Measurements from ENCODE around the gene HMX2. TPM values are rescaled to one million over a fixed set of nuclear protein-coding genes. Genes with fewer than 3 reads are reported as not detected.

The HMX2 gene
- total RNA-seq, 1 experiment from 2014 or later, result not detected

DNA sequence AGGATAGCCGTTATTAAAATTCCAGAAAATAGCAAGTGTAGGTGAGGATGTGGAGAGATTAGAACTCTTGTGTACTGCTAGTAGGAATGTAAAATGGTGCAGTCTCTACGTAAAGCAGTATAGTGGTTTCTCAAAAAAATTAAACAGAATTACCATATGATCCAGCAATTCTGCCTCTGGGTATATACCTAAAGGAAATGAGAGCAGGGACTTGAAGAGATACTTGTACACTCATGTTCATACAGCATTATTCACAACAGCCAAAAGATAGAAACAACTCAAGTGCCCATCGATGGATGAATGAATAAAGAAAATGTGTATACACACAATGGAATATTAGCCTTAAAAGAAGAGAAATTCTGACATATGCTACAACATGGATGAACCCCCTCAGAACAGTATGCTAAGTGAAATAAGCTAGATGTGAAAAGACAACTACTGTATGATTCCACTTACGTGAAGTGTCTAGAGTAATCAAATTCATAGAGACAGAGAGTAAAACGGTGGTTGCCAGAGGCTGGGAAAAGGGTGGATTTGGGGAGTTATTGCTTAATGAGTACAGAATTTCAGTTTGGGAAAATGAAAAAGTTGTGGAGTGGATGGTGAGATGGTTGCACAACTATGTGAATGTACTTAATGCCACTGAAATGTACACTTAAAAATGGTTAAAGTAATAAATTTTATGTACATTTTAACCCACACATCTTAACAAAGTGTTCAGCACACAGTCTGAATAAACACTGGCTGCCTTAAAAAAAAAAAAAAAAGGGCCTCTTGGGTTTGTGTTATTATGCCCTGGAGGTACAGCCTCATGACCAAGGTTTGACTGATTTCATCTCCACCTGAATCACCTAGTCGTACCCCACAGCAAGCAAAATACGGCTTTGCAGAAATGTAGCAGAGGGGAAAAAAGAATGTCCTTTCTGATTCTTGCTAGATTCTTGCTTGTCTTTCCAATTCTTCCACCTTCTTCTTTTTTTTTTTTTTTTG, 32.5 kb downstream of the HMX2 start:
- Histone ChIP-seq H2AFZ (ENCODE audit: low read depth, low read length, poor library complexity, severe bottlenecking) (no peak overlapping the region), H3K36me3 (ENCODE audit: control insufficient read depth in 1 of 2, insufficient read depth in 2 of 2, low read length in 2 of 2) (peaks cover 4 to 25% of the 10 kb centered on the region in 2 experiments; a peak in 3 of 4 replicates), H3K4me1 (ENCODE audit: control insufficient read depth in 1 of 2, insufficient read depth in 2 of 2, low read length in 2 of 2) (no peaks in the 10 kb centered on the region), H3K27ac (ENCODE audit: low read depth, low read length) (no peak overlapping the region), H3K79me2 (ENCODE audit: insufficient read depth, low read length) (peaks cover 23% of the 10 kb centered on the region), H4K20me1 (ENCODE audit: insufficient read depth) (no peaks in the 10 kb centered on the region), H3K9me3 (ENCODE audit: control insufficient read depth in 1 of 2, insufficient read depth in 1 of 2, low read depth in 1 of 2, low read length in 2 of 2) (peaks cover 18 to 33% of the 10 kb centered on the region in 2 experiments), H3K4me2 (ENCODE audit: low read length) (no peak overlapping the region), H3K27me3 (ENCODE audit: insufficient read depth, low read length) (no peaks in the 10 kb centered on the region), H3K9ac (ENCODE audit: low read length) (no peak overlapping the region), H3K4me3 (replicated peaks in 1 of 2; ENCODE audit: low read depth in 1 of 2, low read length in 2 of 2) (no peak overlapping the region), H3K9me2 (ENCODE audit: insufficient read depth) (no peaks in the 10 kb centered on the region)
- no peak for DNase-seq (ENCODE audit: low read depth, low spot score)
- BruUV-seq (replicated peaks), result no TSS peak
- POLR2A ChIA-PET, result no interaction called here
- intact Hi-C loops (cut with micrococcal nuclease), result no loop called here
- RAD21 ChIA-PET (ENCODE audit: low non-redundant PET in 1 of 2, low total read pairs in 2 of 2, uncharacterized antibody in 2 of 2, unreplicated experiment in 2 of 2), result no interaction called here
- TF ChIP-seq, protein P1, sequence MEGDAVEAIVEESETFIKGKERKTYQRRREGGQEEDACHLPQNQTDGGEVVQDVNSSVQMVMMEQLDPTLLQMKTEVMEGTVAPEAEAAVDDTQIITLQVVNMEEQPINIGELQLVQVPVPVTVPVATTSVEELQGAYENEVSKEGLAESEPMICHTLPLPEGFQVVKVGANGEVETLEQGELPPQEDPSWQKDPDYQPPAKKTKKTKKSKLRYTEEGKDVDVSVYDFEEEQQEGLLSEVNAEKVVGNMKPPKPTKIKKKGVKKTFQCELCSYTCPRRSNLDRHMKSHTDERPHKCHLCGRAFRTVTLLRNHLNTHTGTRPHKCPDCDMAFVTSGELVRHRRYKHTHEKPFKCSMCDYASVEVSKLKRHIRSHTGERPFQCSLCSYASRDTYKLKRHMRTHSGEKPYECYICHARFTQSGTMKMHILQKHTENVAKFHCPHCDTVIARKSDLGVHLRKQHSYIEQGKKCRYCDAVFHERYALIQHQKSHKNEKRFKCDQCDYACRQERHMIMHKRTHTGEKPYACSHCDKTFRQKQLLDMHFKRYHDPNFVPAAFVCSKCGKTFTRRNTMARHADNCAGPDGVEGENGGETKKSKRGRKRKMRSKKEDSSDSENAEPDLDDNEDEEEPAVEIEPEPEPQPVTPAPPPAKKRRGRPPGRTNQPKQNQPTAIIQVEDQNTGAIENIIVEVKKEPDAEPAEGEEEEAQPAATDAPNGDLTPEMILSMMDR (IDR thresholded peaks at IDR 0.05 in 2 of 3, conservative IDR thresholded peaks at IDR 0.05 in 1 of 3; ENCODE audit: borderline replicate concordance in 1 of 3, insufficient read depth in 1 of 3, low read depth in 2 of 3, low read length in 2 of 3), result no peak
- TF ChIP-seq ELF1 (IDR thresholded peaks at IDR 0.05; ENCODE audit: borderline replicate concordance, low read depth), result no peak
- ATAC-seq, result no peak
- CTCF ChIA-PET, result no interaction called here

DNA sequence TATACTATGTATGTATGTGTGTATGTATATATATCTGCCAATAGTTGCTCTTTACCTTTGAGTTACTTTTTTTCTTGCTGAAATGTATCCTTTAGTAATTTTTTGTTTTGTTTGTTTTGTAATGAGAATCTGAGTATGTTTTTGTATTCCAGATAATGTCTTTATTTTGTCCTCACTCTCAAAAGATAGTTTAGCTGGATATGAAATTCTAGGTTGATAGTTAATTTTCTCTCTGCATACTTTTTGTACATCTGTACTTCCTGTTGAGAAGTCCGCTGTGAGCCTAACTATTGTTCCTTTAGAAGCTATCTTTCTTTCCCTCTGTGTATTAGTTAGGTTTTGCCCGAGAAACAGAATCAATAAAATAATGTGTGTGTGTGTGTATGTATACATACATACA, 35.8 kb downstream of the HMX2 start:
- no peaks in the 10 kb centered on the region for H3K27me3 ChIP-seq (ENCODE audit: insufficient read depth, low read length)
- no peaks in the 10 kb centered on the region for H3K4me1 ChIP-seq (ENCODE audit: control insufficient read depth in 1 of 2, insufficient read depth in 2 of 2, low read length in 2 of 2)
- H2AFZ ChIP-seq (ENCODE audit: low read depth, low read length, poor library complexity, severe bottlenecking), result no peak overlapping the region
- no peak overlapping the region for H3K9ac ChIP-seq (ENCODE audit: low read length)
- H3K9me3 ChIP-seq (ENCODE audit: control insufficient read depth in 1 of 2, insufficient read depth in 1 of 2, low read depth in 1 of 2, low read length in 2 of 2), result peaks cover 18 to 42% of the 10 kb centered on the region in 2 experiments
- no peak overlapping the region for H3K27ac ChIP-seq (ENCODE audit: low read depth, low read length)
- H3K9me2 ChIP-seq (ENCODE audit: insufficient read depth), result no peaks in the 10 kb centered on the region
- RAD21 ChIA-PET (ENCODE audit: low non-redundant PET in 1 of 2, low total read pairs in 2 of 2, uncharacterized antibody in 2 of 2, unreplicated experiment in 2 of 2), result no interaction called here
- DNase-seq (ENCODE audit: low read depth, low spot score), result no peak
- no peak overlapping the region for H3K4me2 ChIP-seq (ENCODE audit: low read length)
- H4K20me1 ChIP-seq (ENCODE audit: insufficient read depth), result no peaks in the 10 kb centered on the region
- H3K36me3 ChIP-seq (ENCODE audit: control insufficient read depth in 1 of 2, insufficient read depth in 2 of 2, low read length in 2 of 2), result peaks cover 0 to 12% of the 10 kb centered on the region in 2 experiments; a peak in 2 of 4 replicates
- CTCF ChIA-PET, result no interaction called here
- no peak overlapping the region for H3K4me3 ChIP-seq (replicated peaks in 1 of 2; ENCODE audit: low read depth in 1 of 2, low read length in 2 of 2)
- ATAC-seq, result no peak
- peaks cover 11% of the 10 kb centered on the region; the same call in 1 of the 2 replicates for H3K79me2 ChIP-seq (ENCODE audit: insufficient read depth, low read length)
- intact Hi-C loops (cut with micrococcal nuclease), result no loop called here
- POLR2A ChIA-PET, result no interaction called here
- BruUV-seq (replicated peaks), result no TSS peak
- TF ChIP-seq TCF7L2 (IDR thresholded peaks at IDR 0.05; ENCODE audit: borderline replicate concordance, extremely low read depth, insufficient read depth, insufficient read length) (no peak), ZNF274 (IDR thresholded peaks at IDR 0.05; ENCODE audit: low read depth, low read length) (no peak), SRF (IDR thresholded peaks at IDR 0.05; ENCODE audit: low read depth) (no peak), ZFX (IDR thresholded peaks at IDR 0.05) (no peak), RAD21 (IDR thresholded peaks at IDR 0.05; ENCODE audit: low read depth) (no peak), POLR2AphosphoS5 (IDR thresholded peaks at IDR 0.05; ENCODE audit: low read depth, low read length) (no peak), SIN3A (IDR thresholded peaks at IDR 0.05; ENCODE audit: low read depth) (no peak)
- TF ChIP-seq, protein P1 (IDR thresholded peaks at IDR 0.05 in 2 of 3, conservative IDR thresholded peaks at IDR 0.05 in 1 of 3; ENCODE audit: borderline replicate concordance in 1 of 3, insufficient read depth in 1 of 3, low read depth in 2 of 3, low read length in 2 of 3), result no peak
- TF ChIP-seq, protein P2, sequence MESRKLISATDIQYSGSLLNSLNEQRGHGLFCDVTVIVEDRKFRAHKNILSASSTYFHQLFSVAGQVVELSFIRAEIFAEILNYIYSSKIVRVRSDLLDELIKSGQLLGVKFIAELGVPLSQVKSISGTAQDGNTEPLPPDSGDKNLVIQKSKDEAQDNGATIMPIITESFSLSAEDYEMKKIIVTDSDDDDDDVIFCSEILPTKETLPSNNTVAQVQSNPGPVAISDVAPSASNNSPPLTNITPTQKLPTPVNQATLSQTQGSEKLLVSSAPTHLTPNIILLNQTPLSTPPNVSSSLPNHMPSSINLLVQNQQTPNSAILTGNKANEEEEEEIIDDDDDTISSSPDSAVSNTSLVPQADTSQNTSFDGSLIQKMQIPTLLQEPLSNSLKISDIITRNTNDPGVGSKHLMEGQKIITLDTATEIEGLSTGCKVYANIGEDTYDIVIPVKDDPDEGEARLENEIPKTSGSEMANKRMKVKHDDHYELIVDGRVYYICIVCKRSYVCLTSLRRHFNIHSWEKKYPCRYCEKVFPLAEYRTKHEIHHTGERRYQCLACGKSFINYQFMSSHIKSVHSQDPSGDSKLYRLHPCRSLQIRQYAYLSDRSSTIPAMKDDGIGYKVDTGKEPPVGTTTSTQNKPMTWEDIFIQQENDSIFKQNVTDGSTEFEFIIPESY (IDR thresholded peaks at IDR 0.05; ENCODE audit: extremely low read depth, insufficient replicate concordance, low read length), result no peak
